ENCODE measurements around the gene C9orf78.
A peak's percentile ranks its signal among the peaks of the same experiment; 100 is the strongest.

C9orf78 gene

GRCh38 chr9:129835860-129836223 lies 767 bp upstream of the C9orf78 start:
- Histone ChIP-seq H3K4me3 (ENCODE audit: low read depth, low read length) (peak overlapping the region; percentile 96), H3K27ac (ENCODE audit: low read depth, low read length) (no peak overlapping the region), H2AFZ (ENCODE audit: low read length, unreplicated experiment) (peak overlapping the region; percentile 98), H3K4me1 (ENCODE audit: control insufficient read depth, insufficient read depth, low read length, unreplicated experiment) (peaks cover 33% of the 10 kb centered on the region), H3K36me3 (ENCODE audit: insufficient read depth, low read length) (no peaks in the 10 kb centered on the region; the same call in 1 of the 2 replicates), H3K27me3 (ENCODE audit: insufficient read depth, low read length) (no peaks in the 10 kb centered on the region), H3K79me2 (ENCODE audit: control insufficient read depth, insufficient read depth, low read length, unreplicated experiment) (peaks cover 23% of the 10 kb centered on the region)

GRCh38 chr9:129834489-129835127 lies 467 bp downstream of the C9orf78 start:
- Histone ChIP-seq H3K4me3 (ENCODE audit: low read depth, low read length) (peak overlapping the region; percentile 96), H3K27ac (ENCODE audit: low read depth, low read length) (peak overlapping the region; percentile 20; the same call in 1 of the 2 replicates), H3K27me3 (ENCODE audit: insufficient read depth, low read length) (no peaks in the 10 kb centered on the region), H3K4me1 (ENCODE audit: control insufficient read depth, insufficient read depth, low read length, unreplicated experiment) (peaks cover 30% of the 10 kb centered on the region), H3K79me2 (ENCODE audit: control insufficient read depth, insufficient read depth, low read length, unreplicated experiment) (peaks cover 23% of the 10 kb centered on the region), H3K36me3 (ENCODE audit: insufficient read depth, low read length) (no peaks in the 10 kb centered on the region; the same call in 1 of the 2 replicates), H2AFZ (ENCODE audit: low read length, unreplicated experiment) (peak overlapping the region; percentile 83)

GRCh38 chr9:129832982-129833381 lies 2.1 kb downstream of the C9orf78 start:
- Histone ChIP-seq H2AFZ (ENCODE audit: low read length, unreplicated experiment) (no peak overlapping the region), H3K4me3 (ENCODE audit: low read depth, low read length) (no peak overlapping the region), H3K4me1 (ENCODE audit: control insufficient read depth, insufficient read depth, low read length, unreplicated experiment) (peaks cover 17% of the 10 kb centered on the region), H3K36me3 (ENCODE audit: insufficient read depth, low read length) (no peaks in the 10 kb centered on the region; the same call in none of the 2 replicates), H3K79me2 (ENCODE audit: control insufficient read depth, insufficient read depth, low read length, unreplicated experiment) (peaks cover 23% of the 10 kb centered on the region), H3K27ac (ENCODE audit: low read depth, low read length) (no peak overlapping the region), H3K27me3 (ENCODE audit: insufficient read depth, low read length) (no peaks in the 10 kb centered on the region)

- no peaks in the 10 kb centered on the region; the same call in none of the 2 replicates for H3K36me3 ChIP-seq (ENCODE audit: insufficient read depth, low read length)
- H2AFZ ChIP-seq (ENCODE audit: low read length, unreplicated experiment), result no peak overlapping the region
- peaks cover 6% of the 10 kb centered on the region for H3K4me1 ChIP-seq (ENCODE audit: control insufficient read depth, insufficient read depth, low read length, unreplicated experiment)
- no peak overlapping the region for H3K4me3 ChIP-seq (ENCODE audit: low read depth, low read length)
- H3K27me3 ChIP-seq (ENCODE audit: insufficient read depth, low read length), result no peaks in the 10 kb centered on the region
- H3K27ac ChIP-seq (ENCODE audit: low read depth, low read length), result no peak overlapping the region
- peaks cover 7% of the 10 kb centered on the region for H3K79me2 ChIP-seq (ENCODE audit: control insufficient read depth, insufficient read depth, low read length, unreplicated experiment)
These were observed 6.1 kb downstream of the C9orf78 start for GRCh38 chr9:129828969-129829368.

- no peaks in the 10 kb centered on the region; the same call in none of the 2 replicates for H3K36me3 ChIP-seq (ENCODE audit: insufficient read depth, low read length)
- H3K4me1 ChIP-seq (ENCODE audit: control insufficient read depth, insufficient read depth, low read length, unreplicated experiment), result peaks cover under 1% of the 10 kb centered on the region
- H3K79me2 ChIP-seq (ENCODE audit: control insufficient read depth, insufficient read depth, low read length, unreplicated experiment), result peaks cover 1% of the 10 kb centered on the region
- no peak overlapping the region for H3K27ac ChIP-seq (ENCODE audit: low read depth, low read length)
- H2AFZ ChIP-seq (ENCODE audit: low read length, unreplicated experiment), result no peak overlapping the region
- H3K4me3 ChIP-seq (ENCODE audit: low read depth, low read length), result no peak overlapping the region
- no peaks in the 10 kb centered on the region for H3K27me3 ChIP-seq (ENCODE audit: insufficient read depth, low read length)
These were observed 7.0 kb downstream of the C9orf78 start for GRCh38 chr9:129828051-129828450.

GRCh38 chr9:129826759-129827158 lies 8.3 kb downstream of the C9orf78 start:
- Histone ChIP-seq H3K4me3 (ENCODE audit: low read depth, low read length) (no peak overlapping the region), H3K36me3 (ENCODE audit: insufficient read depth, low read length) (no peaks in the 10 kb centered on the region; the same call in none of the 2 replicates), H2AFZ (ENCODE audit: low read length, unreplicated experiment) (no peak overlapping the region), H3K4me1 (ENCODE audit: control insufficient read depth, insufficient read depth, low read length, unreplicated experiment) (peaks cover 5% of the 10 kb centered on the region), H3K79me2 (ENCODE audit: control insufficient read depth, insufficient read depth, low read length, unreplicated experiment) (peaks cover 10% of the 10 kb centered on the region), H3K27ac (ENCODE audit: low read depth, low read length) (no peak overlapping the region), H3K27me3 (ENCODE audit: insufficient read depth, low read length) (no peaks in the 10 kb centered on the region)

- Histone ChIP-seq H2AFZ (ENCODE audit: low read length, unreplicated experiment) (no peak overlapping the region), H3K79me2 (ENCODE audit: control insufficient read depth, insufficient read depth, low read length, unreplicated experiment) (peaks cover 10% of the 10 kb centered on the region), H3K4me3 (ENCODE audit: low read depth, low read length) (no peak overlapping the region), H3K27me3 (ENCODE audit: insufficient read depth, low read length) (no peaks in the 10 kb centered on the region), H3K4me1 (ENCODE audit: control insufficient read depth, insufficient read depth, low read length, unreplicated experiment) (peaks cover 5% of the 10 kb centered on the region), H3K27ac (ENCODE audit: low read depth, low read length) (no peak overlapping the region), H3K36me3 (ENCODE audit: insufficient read depth, low read length) (no peaks in the 10 kb centered on the region; the same call in none of the 2 replicates)
These were observed 8.7 kb downstream of the C9orf78 start for GRCh38 chr9:129826344-129826743.

GRCh38 chr9:129823935-129824601 lies 11.0 kb downstream of the C9orf78 start, which contains the start of gene TOR1A:
TOR1A (minus strand) TSS chr9:129824136; CDS start chr9:129824085, 51 bp downstream.
- peak within 1 kb of the TSS; percentile 99 for H3K4me3 ChIP-seq (ENCODE audit: low read depth, low read length)
- H3K36me3 ChIP-seq (ENCODE audit: insufficient read depth, low read length), result no peaks in the 10 kb centered on the region; the same call in none of the 2 replicates
- peak within 1 kb of the TSS; percentile 56 for H3K27ac ChIP-seq (ENCODE audit: low read depth, low read length)
- H3K27me3 ChIP-seq (ENCODE audit: insufficient read depth, low read length), result no peaks in the 10 kb centered on the region
- H3K4me1 ChIP-seq (ENCODE audit: control insufficient read depth, insufficient read depth, low read length, unreplicated experiment), result peaks cover 5% of the 10 kb centered on the region
- peaks cover 10% of the 10 kb centered on the region for H3K79me2 ChIP-seq (ENCODE audit: control insufficient read depth, insufficient read depth, low read length, unreplicated experiment)
- H2AFZ ChIP-seq (ENCODE audit: low read length, unreplicated experiment), result peak within 1 kb of the TSS; percentile 45

- peak overlapping the region; percentile 56 for H3K27ac ChIP-seq (ENCODE audit: low read depth, low read length)
- peaks cover 5% of the 10 kb centered on the region for H3K4me1 ChIP-seq (ENCODE audit: control insufficient read depth, insufficient read depth, low read length, unreplicated experiment)
- peaks cover 3% of the 10 kb centered on the region for H3K36me3 ChIP-seq (ENCODE audit: insufficient read depth, low read length)
- H2AFZ ChIP-seq (ENCODE audit: low read length, unreplicated experiment), result peak overlapping the region; percentile 45
- H3K27me3 ChIP-seq (ENCODE audit: insufficient read depth, low read length), result no peaks in the 10 kb centered on the region
- peak overlapping the region; percentile 99 for H3K4me3 ChIP-seq (ENCODE audit: low read depth, low read length)
- peaks cover 13% of the 10 kb centered on the region for H3K79me2 ChIP-seq (ENCODE audit: control insufficient read depth, insufficient read depth, low read length, unreplicated experiment)
These were observed 11.5 kb downstream of the C9orf78 start for GRCh38 chr9:129823542-129823934.

GRCh38 chr9:129822898-129823541 lies 12.1 kb downstream of the C9orf78 start:
- Histone ChIP-seq H3K79me2 (ENCODE audit: control insufficient read depth, insufficient read depth, low read length, unreplicated experiment) (peaks cover 13% of the 10 kb centered on the region), H3K4me3 (ENCODE audit: low read depth, low read length) (peak overlapping the region; percentile 99), H3K27ac (ENCODE audit: low read depth, low read length) (no peak overlapping the region), H3K36me3 (ENCODE audit: insufficient read depth, low read length) (peaks cover 8% of the 10 kb centered on the region), H3K27me3 (ENCODE audit: insufficient read depth, low read length) (no peaks in the 10 kb centered on the region), H2AFZ (ENCODE audit: low read length, unreplicated experiment) (no peak overlapping the region), H3K4me1 (ENCODE audit: control insufficient read depth, insufficient read depth, low read length, unreplicated experiment) (peaks cover 5% of the 10 kb centered on the region)
